Activated B cell treated with CpG ODN at 0.5 μM for 24 hours (primary cell): ENCODE measurements around the gene PRKAR2B. TPM values are rescaled to one million over a fixed set of nuclear protein-coding genes. Genes with fewer than 3 reads are reported as not detected.
"Not testable (repeated sequence)": the region's sequence is repeated elsewhere in the genome, so short reads cannot be mapped to it uniquely, and the experiment has no call there.

Experiments
- ATAC-seq: fragments of 200-7000 bp; cut with Tn5 transposase; one replicate; pipeline ENCODE4 v1.10.0; 2021; ENCODE audit warnings: low read depth, mild to moderate bottlenecking, moderate library complexity
- CTCF ChIA-PET: fragments of 350-600 bp; sonication (Branson Sonifier 250); formaldehyde crosslinking; loops from one replicate; lab custom pipeline; 2021; ENCODE audit warnings: antibody characterized with exemption; lab: Charles Lee
- POLR2A ChIA-PET: fragments of 350-600 bp; sonication (Branson Sonifier 250); formaldehyde crosslinking; loops from one replicate; lab custom pipeline; 2021; ENCODE audit warnings: antibody characterized with exemption; lab: Charles Lee
- DNase-seq: peaks from one replicate; pipeline ENCODE4 v3.0.0; 2022
- H3K27ac Mint-ChIP-seq: one replicate; pipeline ENCODE4 v1.8.0; 2020; ENCODE audit warnings: mixed read lengths
- H3K27me3 Mint-ChIP-seq: one replicate; pipeline ENCODE4 v1.8.0; 2021; ENCODE audit warnings: mixed read lengths
- H3K36me3 Mint-ChIP-seq: one replicate; pipeline ENCODE4 v1.8.0; 2021; ENCODE audit warnings: low read depth, mixed read lengths
- H3K4me1 Mint-ChIP-seq: one replicate; pipeline ENCODE4 v1.8.0; 2021; ENCODE audit warnings: mixed read lengths
- H3K4me3 Mint-ChIP-seq: one replicate; pipeline ENCODE4 v1.8.0; 2020; ENCODE audit warnings: mild to moderate bottlenecking, mixed read lengths
- H3K9me3 Mint-ChIP-seq: one replicate; pipeline ENCODE4 v1.8.0; 2020; ENCODE audit warnings: mixed read lengths
- intact Hi-C: fragments of 100-400 bp; cut with micrococcal nuclease; formaldehyde crosslinking; loops from one replicate; pipeline ENCODE4 v1.15.1; 2024
- total RNA-seq: library from RNA; stranded (reverse); gene quantifications from 2 replicates; pipeline ENCODE4 v1.2.3, GENCODE V29; 2022
- TF ChIP-seq, protein P1 (sequence below): fragments of 200-600 bp; IDR thresholded peaks from one replicate; pipeline ENCODE4 v1.8.0; 2022; ENCODE audit warnings: antibody characterized with exemption, mild to moderate bottlenecking

Gene PRKAR2B
- total RNA-seq, 1 donor from 2014 or later: 0.71 TPM

DNA sequence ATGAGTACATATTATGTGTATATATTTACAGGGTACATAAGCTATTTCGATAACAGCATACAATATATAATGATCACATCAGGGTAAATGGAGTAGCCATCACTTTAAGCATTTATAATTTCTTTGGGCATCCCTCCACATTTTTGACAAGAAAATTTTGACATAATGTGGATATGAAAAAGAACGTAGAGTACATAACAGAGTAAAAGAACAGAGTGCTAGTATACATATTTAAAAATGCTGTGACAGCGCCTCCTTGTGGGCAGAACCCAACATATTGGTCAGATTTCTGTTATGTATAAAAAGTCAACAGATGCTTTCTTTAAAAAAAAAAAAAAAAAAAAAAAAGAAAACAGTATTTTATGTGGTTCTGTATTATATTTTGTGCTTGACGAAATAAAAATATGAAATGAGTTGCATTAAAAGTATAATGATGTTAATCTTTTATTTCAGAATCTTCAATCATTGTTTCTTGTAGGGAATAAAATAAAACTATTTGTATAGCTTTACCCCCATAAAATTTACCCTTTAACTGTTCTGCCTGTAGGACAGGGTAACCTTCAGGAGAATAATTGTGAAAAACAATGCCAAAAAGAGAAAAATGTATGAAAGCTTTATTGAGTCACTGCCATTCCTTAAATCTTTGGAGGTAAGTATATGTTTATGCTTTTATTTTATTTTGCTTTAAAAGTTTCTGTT is 106.0 kb downstream of the PRKAR2B start:
- H3K27ac Mint-ChIP-seq: no peak overlapping the region
- DNase-seq (peak; percentile 34), ATAC-seq (peak; percentile 57)
- TF ChIP-seq, protein P1, sequence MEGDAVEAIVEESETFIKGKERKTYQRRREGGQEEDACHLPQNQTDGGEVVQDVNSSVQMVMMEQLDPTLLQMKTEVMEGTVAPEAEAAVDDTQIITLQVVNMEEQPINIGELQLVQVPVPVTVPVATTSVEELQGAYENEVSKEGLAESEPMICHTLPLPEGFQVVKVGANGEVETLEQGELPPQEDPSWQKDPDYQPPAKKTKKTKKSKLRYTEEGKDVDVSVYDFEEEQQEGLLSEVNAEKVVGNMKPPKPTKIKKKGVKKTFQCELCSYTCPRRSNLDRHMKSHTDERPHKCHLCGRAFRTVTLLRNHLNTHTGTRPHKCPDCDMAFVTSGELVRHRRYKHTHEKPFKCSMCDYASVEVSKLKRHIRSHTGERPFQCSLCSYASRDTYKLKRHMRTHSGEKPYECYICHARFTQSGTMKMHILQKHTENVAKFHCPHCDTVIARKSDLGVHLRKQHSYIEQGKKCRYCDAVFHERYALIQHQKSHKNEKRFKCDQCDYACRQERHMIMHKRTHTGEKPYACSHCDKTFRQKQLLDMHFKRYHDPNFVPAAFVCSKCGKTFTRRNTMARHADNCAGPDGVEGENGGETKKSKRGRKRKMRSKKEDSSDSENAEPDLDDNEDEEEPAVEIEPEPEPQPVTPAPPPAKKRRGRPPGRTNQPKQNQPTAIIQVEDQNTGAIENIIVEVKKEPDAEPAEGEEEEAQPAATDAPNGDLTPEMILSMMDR: no peak
- ChIA-PET CTCF (interaction anchor here (0.6 to 7.5 kb wide), 11 partner anchors 17 to 608 kb away, joined by 3 to 166 read pairs (median 6); partner anchors contain the start of gene HBP1), POLR2A (interaction anchor here (0.6 to 6.5 kb wide), 5 partner anchors 18 to 591 kb away, joined by 4 to 32 read pairs (median 6); partner anchors contain the start of genes HBP1 and SLC26A4)
- H3K9me3 Mint-ChIP-seq: no peaks in the 10 kb centered on the region
- H3K27me3 Mint-ChIP-seq: no peaks in the 10 kb centered on the region
- H3K36me3 Mint-ChIP-seq: no peaks in the 10 kb centered on the region
- H3K4me1 Mint-ChIP-seq: peaks cover 7% of the 10 kb centered on the region
- intact Hi-C loops: loop anchor here (1.0 to 5.0 kb wide), 5 partner anchors 203 to 608 kb away; no protein-coding TSS in a partner anchor
- H3K4me3 Mint-ChIP-seq: no peak overlapping the region

DNA sequence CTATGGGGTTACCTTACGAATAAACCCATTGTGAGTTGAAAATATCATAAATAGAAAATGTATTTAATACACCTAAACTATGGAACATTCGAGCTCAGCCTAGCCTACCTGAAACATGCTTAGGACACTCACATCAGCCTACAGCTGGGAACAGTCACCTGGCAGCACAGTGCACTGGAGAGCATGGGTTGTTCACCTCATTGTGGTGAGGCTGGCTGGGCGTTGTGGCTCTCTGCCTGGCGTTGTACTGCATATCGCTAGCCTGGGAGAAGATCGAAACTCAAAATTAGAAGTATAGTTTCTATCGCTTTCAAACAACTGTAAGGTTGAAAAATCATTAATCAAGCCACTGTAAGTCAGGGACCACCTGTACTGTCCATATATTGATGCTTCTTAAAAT is 107.0 kb downstream of the PRKAR2B start:
- H3K9me3 Mint-ChIP-seq: no peaks in the 10 kb centered on the region
- H3K27me3 Mint-ChIP-seq: no peaks in the 10 kb centered on the region
- no peaks in the 10 kb centered on the region for H3K36me3 Mint-ChIP-seq
- intact Hi-C loops: loop anchor here (2.0 to 5.0 kb wide), 2 partner anchors 279 to 609 kb away; no protein-coding TSS in a partner anchor
- POLR2A ChIA-PET: interaction anchor here (6.5 kb wide), 1 partner anchor 17 kb away, joined by 32 read pairs; the partner anchor contains the start of gene HBP1
- no peak overlapping the region for H3K4me3 Mint-ChIP-seq
- CTCF ChIA-PET: interaction anchor here (1.9 to 7.5 kb wide), 3 partner anchors 204 to 363 kb away, joined by 5 to 166 read pairs (median 7); no protein-coding TSS in a partner anchor
- ATAC-seq (no peak), DNase-seq (no peak)
- TF ChIP-seq, protein P1: no peak
- H3K27ac Mint-ChIP-seq: no peak overlapping the region
- H3K4me1 Mint-ChIP-seq: peaks cover 7% of the 10 kb centered on the region

DNA sequence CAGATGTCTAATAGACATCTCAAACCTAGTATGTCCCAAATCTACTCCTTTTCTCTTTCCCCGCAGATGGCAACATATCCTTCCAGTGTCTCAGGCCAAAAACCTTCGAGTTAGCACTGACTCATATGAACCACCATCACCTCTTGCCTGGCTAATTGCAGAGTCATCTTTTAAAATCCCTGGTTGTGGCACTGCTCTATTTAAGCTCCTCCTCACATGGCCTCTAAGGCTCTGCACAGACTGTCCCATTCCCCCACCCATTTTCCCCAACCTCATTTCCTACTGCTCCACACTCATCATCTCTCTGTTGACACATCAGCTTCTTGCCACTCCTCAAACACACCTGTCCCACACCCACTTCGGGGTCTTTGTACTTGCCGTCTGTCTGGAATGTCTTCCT is 107.5 kb downstream of the PRKAR2B start:
- ChIA-PET POLR2A (interaction anchor here (6.5 kb wide), 1 partner anchor 17 kb away, joined by 32 read pairs; the partner anchor contains the start of gene HBP1), CTCF (interaction anchor here (1.1 to 7.5 kb wide), 5 partner anchors 10 to 364 kb away, joined by 3 to 166 read pairs (median 5); no protein-coding TSS in a partner anchor)
- H3K27me3 Mint-ChIP-seq: no peaks in the 10 kb centered on the region
- DNase-seq (no peak), ATAC-seq (no peak)
- intact Hi-C loops: loop anchor here (5.0 kb wide), 1 partner anchor 280 kb away; no protein-coding TSS in a partner anchor
- TF ChIP-seq, protein P1: no peak
- H3K4me3 Mint-ChIP-seq: no peak overlapping the region
- H3K9me3 Mint-ChIP-seq: no peaks in the 10 kb centered on the region
- no peaks in the 10 kb centered on the region for H3K36me3 Mint-ChIP-seq
- no peak overlapping the region for H3K27ac Mint-ChIP-seq
- H3K4me1 Mint-ChIP-seq: peaks cover 7% of the 10 kb centered on the region

DNA sequence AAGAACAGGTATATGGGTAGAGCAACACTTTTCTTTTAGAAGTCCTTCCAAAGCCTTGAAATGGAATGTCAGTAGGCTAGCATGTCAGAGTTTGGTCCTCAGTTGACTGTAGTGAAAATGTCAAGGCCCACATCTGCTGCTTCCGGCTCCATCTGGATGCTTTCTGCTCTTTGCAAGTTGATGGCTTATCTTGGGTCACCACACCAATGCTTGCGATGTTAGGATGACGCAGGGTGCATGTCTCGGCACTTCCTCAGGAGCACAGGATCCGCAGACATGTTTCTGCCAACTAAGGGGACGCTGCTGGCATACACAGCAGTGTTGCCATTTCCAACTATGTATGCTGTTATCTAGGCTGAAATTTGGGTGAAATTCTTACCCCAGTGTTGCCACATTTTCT is 110.3 kb downstream of the PRKAR2B start:
- POLR2A ChIA-PET: no interaction called here
- TF ChIP-seq, protein P1: no peak
- Mint-ChIP-seq H3K36me3 (no peaks in the 10 kb centered on the region), H3K9me3 (no peaks in the 10 kb centered on the region), H3K27ac (no peak overlapping the region), H3K4me3 (no peak overlapping the region), H3K4me1 (peaks cover 2% of the 10 kb centered on the region), H3K27me3 (no peaks in the 10 kb centered on the region)
- intact Hi-C loops: loop anchor here (5.0 kb wide), 1 partner anchor 283 kb away; no protein-coding TSS in a partner anchor
- DNase-seq (no peak), ATAC-seq (no peak)
- CTCF ChIA-PET: no interaction called here

DNA sequence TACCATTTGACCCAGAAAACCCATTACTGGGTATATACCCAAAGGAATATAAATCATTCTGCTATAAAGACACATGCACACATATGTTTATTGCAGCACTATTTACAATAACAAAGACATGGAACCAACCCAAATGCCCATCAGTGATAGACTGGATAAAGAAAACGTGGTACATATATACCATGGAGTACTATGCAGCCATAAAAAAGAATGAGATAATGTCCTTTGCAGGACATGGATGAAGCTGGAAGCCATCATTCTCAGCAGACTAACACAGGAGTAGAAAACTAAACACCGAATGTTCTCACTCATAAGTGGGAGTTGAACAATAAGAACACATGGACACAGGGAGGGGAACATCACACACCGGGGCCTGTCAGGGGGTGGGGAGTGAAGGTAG is 111.2 kb downstream of the PRKAR2B start:
- CTCF ChIA-PET, H3K4me1 Mint-ChIP-seq: not testable (repeated sequence)

More for the DNA sequence above, 111.2 kb downstream of the PRKAR2B start:
- POLR2A ChIA-PET, ATAC-seq, H3K36me3 Mint-ChIP-seq, H3K4me3 Mint-ChIP-seq, DNase-seq, H3K27me3 Mint-ChIP-seq, H3K27ac Mint-ChIP-seq, H3K9me3 Mint-ChIP-seq, intact Hi-C loops: not testable (repeated sequence)
